ENCODE measurements around the gene MRPS2.
"Not testable (repeated sequence)": the region's sequence is repeated elsewhere in the genome, so short reads cannot be mapped to it uniquely, and the experiment has no call there.

- TF ChIP-seq POLR2AphosphoS5 (IDR thresholded peaks at IDR 0.05; ENCODE audit: insufficient read depth in 1 of 2, low read depth in 1 of 2); CTCF (IDR thresholded peaks at IDR 0.05): not testable (repeated sequence)
Observed at GRCh38 chr9:135549478-135550343, 49.2 kb downstream of the MRPS2 start.

Data from vagina (tissue), 2 donors.